HepG2 (cell line): ENCODE measurements around the gene TMEM100. TPM values are rescaled to one million over a fixed set of nuclear protein-coding genes. Genes with fewer than 3 reads are reported as not detected.

Experiments
- ATAC-seq: fragments of 200-7000 bp; cut with Tn5 transposase; 3 replicates; pipeline ENCODE4 v1.9.1; 2020; ENCODE audit warnings: mild to moderate bottlenecking, moderate library complexity
- BruUV-seq: library from RNA; stranded (reverse); fragments of 400-500 nt; replicated peaks from 2 replicates; lab custom pipeline; 2021; lab: Mats Ljungman, UMichigan
- CTCF ChIA-PET: fragments of 300-600 bp; formaldehyde crosslinking; extraction: SDS; loops from one replicate; lab custom pipeline; 2021; ENCODE audit warnings: low total read pairs, inconsistent platforms, low intra/inter-chr PET ratio; lab: Yijun Ruan, JAX
- POLR2A ChIA-PET: fragments of 350-600 bp; sonication (Branson Sonifier 250); formaldehyde crosslinking; loops from one replicate; lab custom pipeline; 2020; ENCODE audit warnings: antibody characterized with exemption, inconsistent platforms; lab: Yijun Ruan, JAX
- DNase-seq: peaks from one replicate; pipeline ENCODE4 v3.0.0-alpha.2; 2015; ENCODE audit warnings: low spot score
- FAIRE-seq: peaks from 3 replicates; lab custom pipeline; 2011; peaks lifted over from hg19 to GRCh38; lab: Jason Lieb, UNC
- H2AFZ ChIP-seq: one replicate; pipeline ENCODE4 v1.6.1; 2011; ENCODE audit warnings: low read length, inconsistent platforms
- H3K27ac ChIP-seq: fragments of 300-600 bp; 3 replicates; pipeline ENCODE4 v1.8.0; 2011; ENCODE audit warnings: mixed run types, mild to moderate bottlenecking, mixed read lengths, low read length, inconsistent platforms; ENCODE audit not compliant: insufficient read depth; ENCODE audit errors: extremely low read length
- H3K27me3 ChIP-seq, 2 experiments: fragments of 200-600 bp in 1 of 2; 2 replicates in 1 of 2; 3 replicates in 1 of 2; pipeline versions ENCODE4 v1.6.0 to v1.8.0; 2011; ENCODE audit warnings: low read length in 2 of 2, mild to moderate bottlenecking in 2 of 2, moderate library complexity in 2 of 2, inconsistent platforms in 1 of 2; ENCODE audit not compliant: insufficient read depth in 2 of 2, control insufficient read depth in 1 of 2
- H3K36me3 ChIP-seq, 2 experiments: fragments of 200-600 bp in 1 of 2; replicated peaks in 1 of 2; 2 replicates in 1 of 2; 3 replicates in 1 of 2; pipeline versions ENCODE4 v1.5.1 to v1.8.0; 2011; ENCODE audit warnings: low read length in 2 of 2, inconsistent platforms in 1 of 2; ENCODE audit not compliant: insufficient read depth in 2 of 2, control insufficient read depth in 1 of 2
- H3K4me1 ChIP-seq: 2 replicates; pipeline ENCODE4 v1.5.1; 2012; ENCODE audit warnings: low read length, inconsistent platforms; ENCODE audit not compliant: insufficient read depth
- H3K4me2 ChIP-seq: 2 replicates; pipeline ENCODE4 v1.6.0; 2011; ENCODE audit warnings: low read depth, low read length, inconsistent platforms
- H3K4me3 ChIP-seq, 3 experiments: fragments of 200-600 bp in 1 of 3; sonication (generic), shearing (Covaris generic) in 1 of 3; replicated peaks in 1 of 3; 2 replicates each; pipeline ENCODE4 v1.5.1; 2011 to 2016; ENCODE audit warnings: low read length in 3 of 3, inconsistent platforms in 2 of 3, low read depth in 2 of 3, mild to moderate bottlenecking in 2 of 3, control low read depth in 1 of 3, mixed read lengths in 1 of 3; ENCODE audit not compliant: insufficient read depth in 1 of 3
- H3K79me2 ChIP-seq: one replicate; pipeline ENCODE4 v1.6.1; 2011; ENCODE audit warnings: low read length, inconsistent platforms; ENCODE audit not compliant: insufficient read depth
- H3K9ac ChIP-seq: 2 replicates; pipeline ENCODE4 v1.6.0; 2011; ENCODE audit warnings: mild to moderate bottlenecking, low read depth, low read length, inconsistent platforms; ENCODE audit not compliant: insufficient read depth
- H3K9me3 ChIP-seq: 2 replicates; pipeline ENCODE4 v1.5.1; 2012; ENCODE audit warnings: mild to moderate bottlenecking, low read length
- H4K20me1 ChIP-seq: 2 replicates; pipeline ENCODE4 v1.6.0; 2011; ENCODE audit warnings: inconsistent platforms, mild to moderate bottlenecking, low read length, moderate library complexity; ENCODE audit not compliant: insufficient read depth
- CCAR2 ChIP-seq: fragments of 200-400 bp; formaldehyde crosslinking; optimal IDR thresholded peaks from 2 replicates; pipeline ENCODE3; 2018; ENCODE audit warnings: low read depth, mild to moderate bottlenecking, low read length, moderate library complexity
- CREB1 ChIP-seq, 2 experiments: fragments of 450-650 bp in 1 of 2; IDR thresholded peaks; 2 replicates each; pipeline ENCODE4 v1.6.1; 2016 to 2017; ENCODE audit warnings: control low read depth in 1 of 2, mild to moderate bottlenecking in 1 of 2, missing compliant biosample characterization in 1 of 2, missing genetic modification characterization in 1 of 2
- KDM5B ChIP-seq: sonication (generic); formaldehyde crosslinking; IDR thresholded peaks from 2 replicates; pipeline ENCODE4 v1.4.0; 2020; ENCODE audit warnings: missing genetic modification reagents, mild to moderate bottlenecking, borderline replicate concordance
- POLR2G ChIP-seq: fragments of 200-400 bp; formaldehyde crosslinking; IDR thresholded peaks from 2 replicates; pipeline ENCODE4 v1.6.1; 2018; ENCODE audit warnings: mild to moderate bottlenecking, low read depth, low read length, moderate library complexity
- ZBTB42 ChIP-seq: sonication (generic); formaldehyde crosslinking; IDR thresholded peaks from 2 replicates; pipeline ENCODE4 v1.5.0; 2020; ENCODE audit warnings: mild to moderate bottlenecking, missing genetic modification reagents
- ZMYM2 ChIP-seq: sonication (generic); formaldehyde crosslinking; IDR thresholded peaks from 2 replicates; pipeline ENCODE4 v1.8.0; 2022; ENCODE audit warnings: mild to moderate bottlenecking, missing genetic modification reagents
- ZNF101 ChIP-seq: sonication (generic); formaldehyde crosslinking; IDR thresholded peaks from 2 replicates; pipeline ENCODE4 v1.4.0; 2020; ENCODE audit warnings: mild to moderate bottlenecking, low read depth, missing genetic modification reagents, borderline replicate concordance
- ZNF33B ChIP-seq: sonication (generic); formaldehyde crosslinking; IDR thresholded peaks from 2 replicates; pipeline ENCODE4 v1.5.1; 2020; ENCODE audit warnings: mild to moderate bottlenecking, missing genetic modification reagents
- ZNF83 ChIP-seq: sonication (generic); formaldehyde crosslinking; IDR thresholded peaks from 2 replicates; pipeline ENCODE4 v1.4.0; 2020; ENCODE audit warnings: missing genetic modification reagents, mild to moderate bottlenecking, borderline replicate concordance
- WGBS: methylation state at CpG from one replicate; pipeline ENCODE4 v1.1.6; 2017; ENCODE audit warnings: low lambda C conversion rate; 5-methylcytosine and 5-hydroxymethylcytosine counted together
- in situ Hi-C: cut with HindIII; loops from 2 replicates; pipeline ENCODE4 v1.10.0; 2017; ENCODE audit warnings: low pct_unique_long_range_greater_than_20kb; ENCODE audit not compliant: extremely low pct_ligation_motif_present
- intact Hi-C: fragments of 100-400 bp; cut with micrococcal nuclease; formaldehyde crosslinking; loops from one replicate; pipeline ENCODE4 v1.10.0; 2022; ENCODE audit not compliant: unreplicated experiment
- polyA plus RNA-seq, 8 experiments: library from polyadenylated mRNA; depleted of rRNA in 3 of 8; stranded (reverse) in 7 of 8; unstranded in 1 of 8; fragments of >200 nt; fragmentation: Illumina TruSeq in 4 of 8; extraction: Trizol in 4 of 8; gene quantifications; 2 replicates each; pipeline versions ENCODE4 v1.2.1 to v1.2.3, GENCODE V29; 2011 to 2016; ENCODE audit warnings: low read depth in 4 of 8, missing spikeins in 1 of 8, mixed read lengths in 1 of 8; ENCODE audit not compliant: insufficient read depth in 1 of 8
- total RNA-seq, 5 experiments: library from RNA; depleted of rRNA; stranded (reverse); fragments of >200 nt; fragmentation: Illumina TruSeq; extraction: Trizol; gene quantifications; 2 replicates each; pipeline ENCODE4 v1.2.3, GENCODE V29; 2016; ENCODE audit warnings: low read depth in 1 of 5
- TF ChIP-seq, protein P1 (sequence below): sonication (generic); formaldehyde crosslinking; IDR thresholded peaks from 2 replicates; pipeline ENCODE4 v1.4.0; 2020; ENCODE audit warnings: mild to moderate bottlenecking, missing genetic modification reagents
- TF ChIP-seq, protein P2 (sequence below): IDR thresholded peaks from 2 replicates; pipeline ENCODE4 v1.6.1; 2016; ENCODE audit warnings: missing biosample characterization, missing genetic modification reagents, low read depth
- TF ChIP-seq, protein P3 (sequence below): sonication (generic); formaldehyde crosslinking; IDR thresholded peaks from 2 replicates; pipeline ENCODE4 v1.4.0; 2020; ENCODE audit warnings: missing genetic modification reagents
- TF ChIP-seq, protein P4 (sequence below): sonication (generic); formaldehyde crosslinking; conservative IDR thresholded peaks from 2 replicates; pipeline ENCODE4 v1.4.0; 2020; ENCODE audit warnings: missing genetic modification reagents
- TF ChIP-seq, protein P5 (sequence below): IDR thresholded peaks from 2 replicates; pipeline ENCODE4 v1.6.1; 2016; ENCODE audit warnings: low read depth, borderline replicate concordance
- TF ChIP-seq, protein P6 (sequence below): sonication (generic); formaldehyde crosslinking; IDR thresholded peaks from 2 replicates; pipeline ENCODE4 v1.4.0; 2020; ENCODE audit warnings: missing genetic modification reagents

Gene TMEM100
- total and polyA plus RNA-seq, 2 of the 13 experiments (the other 11 are each of a cell fraction or from before 2014, with no cell fraction given): not detected

DNA sequence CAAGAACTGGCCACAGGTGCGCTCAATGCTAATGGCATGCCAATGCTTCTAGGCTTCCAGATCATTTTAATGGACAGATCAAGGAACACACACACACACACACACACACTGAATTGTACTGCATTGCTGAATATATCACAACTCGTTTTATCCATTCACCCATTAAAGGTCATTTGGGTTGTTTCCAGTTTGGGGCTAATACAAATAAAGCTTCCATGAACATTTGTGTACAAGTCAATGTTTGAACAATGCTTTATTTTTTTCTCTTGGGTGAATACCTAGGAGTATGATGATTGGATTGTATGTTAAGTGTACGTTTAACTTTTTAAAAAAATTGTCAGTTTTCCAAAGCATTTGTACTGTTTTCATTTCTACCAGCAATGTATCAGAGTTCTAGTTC is 24.5 kb upstream of the TMEM100 start:
- no TSS peak for BruUV-seq
- FAIRE-seq: no peak
- H3K27me3 ChIP-seq: no peaks in the 10 kb centered on the region; a peak in 1 of 5 replicates
- H3K9me3 ChIP-seq: no peaks in the 10 kb centered on the region
- H3K4me2 ChIP-seq: no peak overlapping the region
- peaks cover 40% of the 10 kb centered on the region for H3K4me1 ChIP-seq
- intact Hi-C loops: no loop called here
- in situ Hi-C loops: no loop called here
- H3K27ac ChIP-seq: no peak overlapping the region
- DNase-seq: no peak
- no peaks in the 10 kb centered on the region for H4K20me1 ChIP-seq
- H3K9ac ChIP-seq: no peak overlapping the region
- ChIA-PET CTCF (no interaction called here), POLR2A (no interaction called here)
- H2AFZ ChIP-seq: no peak overlapping the region
- WGBS: 34% methylated on average over 3 of the region's 3 CpGs
- peaks cover 7% of the 10 kb centered on the region for H3K79me2 ChIP-seq
- no peak overlapping the region for H3K4me3 ChIP-seq
- no peak for ATAC-seq
- H3K36me3 ChIP-seq: no peaks in the 10 kb centered on the region
- no peak for TF ChIP-seq ZNF83 (CRISPR knock-in tag)
- TF ChIP-seq, protein P1, sequence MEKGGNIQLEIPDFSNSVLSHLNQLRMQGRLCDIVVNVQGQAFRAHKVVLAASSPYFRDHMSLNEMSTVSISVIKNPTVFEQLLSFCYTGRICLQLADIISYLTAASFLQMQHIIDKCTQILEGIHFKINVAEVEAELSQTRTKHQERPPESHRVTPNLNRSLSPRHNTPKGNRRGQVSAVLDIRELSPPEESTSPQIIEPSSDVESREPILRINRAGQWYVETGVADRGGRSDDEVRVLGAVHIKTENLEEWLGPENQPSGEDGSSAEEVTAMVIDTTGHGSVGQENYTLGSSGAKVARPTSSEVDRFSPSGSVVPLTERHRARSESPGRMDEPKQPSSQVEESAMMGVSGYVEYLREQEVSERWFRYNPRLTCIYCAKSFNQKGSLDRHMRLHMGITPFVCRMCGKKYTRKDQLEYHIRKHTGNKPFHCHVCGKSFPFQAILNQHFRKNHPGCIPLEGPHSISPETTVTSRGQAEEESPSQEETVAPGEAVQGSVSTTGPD (CRISPR knock-in tag): no peak
- TF ChIP-seq, protein P2, sequence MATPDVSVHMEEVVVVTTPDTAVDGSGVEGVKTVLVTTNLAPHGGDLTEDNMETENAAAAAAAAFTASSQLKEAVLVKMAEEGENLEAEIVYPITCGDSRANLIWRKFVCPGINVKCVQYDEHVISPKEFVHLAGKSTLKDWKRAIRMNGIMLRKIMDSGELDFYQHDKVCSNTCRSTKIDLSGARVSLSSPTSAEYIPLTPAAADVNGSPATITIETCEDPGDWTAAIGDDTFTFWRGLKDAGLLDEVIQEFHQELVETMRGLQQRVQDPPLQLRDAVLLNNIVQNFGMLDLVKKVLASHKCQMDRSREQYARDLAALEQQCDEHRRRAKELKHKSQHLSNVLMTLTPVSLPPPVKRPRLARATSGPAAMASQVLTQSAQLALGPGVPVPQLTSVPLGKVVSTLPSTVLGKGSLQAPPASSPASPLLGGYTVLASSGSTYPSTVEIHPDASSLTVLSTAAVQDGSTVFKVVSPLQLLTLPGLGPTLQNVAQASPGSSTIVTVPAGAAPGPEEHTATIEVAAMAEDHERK (CRISPR knock-in tag): no peak
- TF ChIP-seq ZBTB42: no peak
- no peak for TF ChIP-seq ZNF33B (CRISPR knock-in tag)
- no peak for TF ChIP-seq CCAR2
- TF ChIP-seq ZMYM2: no peak
- TF ChIP-seq, protein P3, sequence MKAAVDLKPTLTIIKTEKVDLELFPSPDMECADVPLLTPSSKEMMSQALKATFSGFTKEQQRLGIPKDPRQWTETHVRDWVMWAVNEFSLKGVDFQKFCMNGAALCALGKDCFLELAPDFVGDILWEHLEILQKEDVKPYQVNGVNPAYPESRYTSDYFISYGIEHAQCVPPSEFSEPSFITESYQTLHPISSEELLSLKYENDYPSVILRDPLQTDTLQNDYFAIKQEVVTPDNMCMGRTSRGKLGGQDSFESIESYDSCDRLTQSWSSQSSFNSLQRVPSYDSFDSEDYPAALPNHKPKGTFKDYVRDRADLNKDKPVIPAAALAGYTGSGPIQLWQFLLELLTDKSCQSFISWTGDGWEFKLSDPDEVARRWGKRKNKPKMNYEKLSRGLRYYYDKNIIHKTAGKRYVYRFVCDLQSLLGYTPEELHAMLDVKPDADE: no peak
- no peak for TF ChIP-seq KDM5B (CRISPR knock-in tag)
- TF ChIP-seq, protein P4, sequence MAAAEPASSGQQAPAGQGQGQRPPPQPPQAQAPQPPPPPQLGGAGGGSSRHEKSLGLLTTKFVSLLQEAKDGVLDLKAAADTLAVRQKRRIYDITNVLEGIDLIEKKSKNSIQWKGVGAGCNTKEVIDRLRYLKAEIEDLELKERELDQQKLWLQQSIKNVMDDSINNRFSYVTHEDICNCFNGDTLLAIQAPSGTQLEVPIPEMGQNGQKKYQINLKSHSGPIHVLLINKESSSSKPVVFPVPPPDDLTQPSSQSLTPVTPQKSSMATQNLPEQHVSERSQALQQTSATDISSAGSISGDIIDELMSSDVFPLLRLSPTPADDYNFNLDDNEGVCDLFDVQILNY: no peak
- TF ChIP-seq, protein P5, sequence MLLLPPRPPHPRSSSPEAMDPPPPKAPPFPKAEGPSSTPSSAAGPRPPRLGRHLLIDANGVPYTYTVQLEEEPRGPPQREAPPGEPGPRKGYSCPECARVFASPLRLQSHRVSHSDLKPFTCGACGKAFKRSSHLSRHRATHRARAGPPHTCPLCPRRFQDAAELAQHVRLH: no peak
- TF ChIP-seq POLR2G: no peak
- TF ChIP-seq, protein P6, sequence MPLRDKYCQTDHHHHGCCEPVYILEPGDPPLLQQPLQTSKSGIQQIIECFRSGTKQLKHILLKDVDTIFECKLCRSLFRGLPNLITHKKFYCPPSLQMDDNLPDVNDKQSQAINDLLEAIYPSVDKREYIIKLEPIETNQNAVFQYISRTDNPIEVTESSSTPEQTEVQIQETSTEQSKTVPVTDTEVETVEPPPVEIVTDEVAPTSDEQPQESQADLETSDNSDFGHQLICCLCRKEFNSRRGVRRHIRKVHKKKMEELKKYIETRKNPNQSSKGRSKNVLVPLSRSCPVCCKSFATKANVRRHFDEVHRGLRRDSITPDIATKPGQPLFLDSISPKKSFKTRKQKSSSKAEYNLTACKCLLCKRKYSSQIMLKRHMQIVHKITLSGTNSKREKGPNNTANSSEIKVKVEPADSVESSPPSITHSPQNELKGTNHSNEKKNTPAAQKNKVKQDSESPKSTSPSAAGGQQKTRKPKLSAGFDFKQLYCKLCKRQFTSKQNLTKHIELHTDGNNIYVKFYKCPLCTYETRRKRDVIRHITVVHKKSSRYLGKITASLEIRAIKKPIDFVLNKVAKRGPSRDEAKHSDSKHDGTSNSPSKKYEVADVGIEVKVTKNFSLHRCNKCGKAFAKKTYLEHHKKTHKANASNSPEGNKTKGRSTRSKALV: no peak
- TF ChIP-seq CREB1 (IDR thresholded peaks at IDR 0.05): no peak
- no peak for TF ChIP-seq CREB1 (CRISPR knock-in tag; IDR thresholded peaks at IDR 0.05)
- no peak for TF ChIP-seq ZNF101 (CRISPR knock-in tag)
